A673 (cell line): Measurements from ENCODE around the gene RHOA. TPM values are rescaled to one million over a fixed set of nuclear protein-coding genes. Genes with fewer than 3 reads are reported as not detected.
"Not testable (repeated sequence)": the region's sequence is repeated elsewhere in the genome, so short reads cannot be mapped to it uniquely, and the experiment has no call there.

ENCODE experiments used
- BruUV-seq: library from RNA; stranded (reverse); fragments of 400-500 nt; replicated peaks from 2 replicates; lab custom pipeline; 2021; lab: Mats Ljungman, UMichigan
- CTCF ChIA-PET: fragments of 300-600 bp; sonication (Branson Sonifier 250); formaldehyde crosslinking; loops from one replicate; lab custom pipeline; 2022; ENCODE audit warnings: antibody characterized with exemption; lab: Charles Lee
- POLR2A ChIA-PET: fragments of 300-600 bp; sonication (Branson Sonifier 250); formaldehyde crosslinking; loops from one replicate; lab custom pipeline; 2022; ENCODE audit warnings: antibody characterized with exemption; ENCODE audit not compliant: low non-redundant PET; lab: Charles Lee
- DNase-seq: peaks from one replicate; pipeline ENCODE4 v3.0.0-alpha.2; 2015; ENCODE audit warnings: low spot score
- H3K27ac ChIP-seq: fragments of 200-600 bp; sonication (generic); 2 replicates; pipeline ENCODE4 v1.5.1; 2016; ENCODE audit warnings: mixed run types, low read depth, mild to moderate bottlenecking, mixed read lengths, antibody characterized with exemption, low read length; ENCODE audit not compliant: poor library complexity, severe bottlenecking
- H3K27me3 ChIP-seq: fragments of 200-600 bp; sonication (generic); replicated peaks from 2 replicates; pipeline ENCODE4 v1.6.1; 2017; ENCODE audit warnings: mixed run types, low read depth, mild to moderate bottlenecking, mixed read lengths, antibody characterized with exemption, low read length; ENCODE audit not compliant: insufficient read depth, poor library complexity
- H3K36me3 ChIP-seq: fragments of 200-600 bp; sonication (generic); 2 replicates; pipeline ENCODE4 v1.6.1; 2016; ENCODE audit warnings: mixed run types, mild to moderate bottlenecking, mixed read lengths, antibody characterized with exemption, low read length; ENCODE audit not compliant: insufficient read depth, poor library complexity, severe bottlenecking
- H3K4me1 ChIP-seq: fragments of 200-600 bp; sonication (generic); 2 replicates; pipeline ENCODE4 v1.6.1; 2017; ENCODE audit warnings: mixed run types, mild to moderate bottlenecking, mixed read lengths, antibody characterized with exemption, low read length; ENCODE audit not compliant: insufficient read depth, poor library complexity, severe bottlenecking
- H3K4me3 ChIP-seq: fragments of 200-600 bp; sonication (generic); 2 replicates; pipeline ENCODE4 v1.5.1; 2016; ENCODE audit warnings: low read depth, mixed run types, mild to moderate bottlenecking, mixed read lengths, low read length; ENCODE audit not compliant: poor library complexity, severe bottlenecking
- H3K9me3 ChIP-seq: fragments of 200-600 bp; sonication (generic); 2 replicates; pipeline ENCODE4 v1.6.1; 2016; ENCODE audit warnings: mixed run types, low read depth, mild to moderate bottlenecking, mixed read lengths, antibody characterized with exemption, low read length; ENCODE audit not compliant: poor library complexity, severe bottlenecking
- EZH2 ChIP-seq: fragments of 200-600 bp; sonication (generic); IDR thresholded peaks from 2 replicates; pipeline ENCODE4 v1.6.1; 2017; ENCODE audit warnings: borderline replicate concordance, low read depth, mild to moderate bottlenecking, mixed read lengths, antibody characterized with exemption, low read length; ENCODE audit not compliant: poor library complexity, severe bottlenecking
- intact Hi-C: fragments of 100-400 bp; cut with micrococcal nuclease; formaldehyde crosslinking; loops from one replicate; pipeline ENCODE4 v1.10.0; 2022; ENCODE audit not compliant: unreplicated experiment
- total RNA-seq: library from RNA; stranded (reverse); gene quantifications from 2 replicates; pipeline ENCODE4 v1.2.3, GENCODE V29; 2021
- TF ChIP-seq, protein P1 (sequence below): fragments of 300-800, 200-600 bp; sonication (generic); conservative IDR thresholded peaks from 2 replicates; pipeline ENCODE4 v1.5.1; 2017; ENCODE audit warnings: low read depth, mild to moderate bottlenecking, antibody characterized with exemption, low read length, moderate library complexity, mixed read lengths

RHOA gene
- total RNA-seq, 1 experiment from 2014 or later, result 198 TPM

DNA sequence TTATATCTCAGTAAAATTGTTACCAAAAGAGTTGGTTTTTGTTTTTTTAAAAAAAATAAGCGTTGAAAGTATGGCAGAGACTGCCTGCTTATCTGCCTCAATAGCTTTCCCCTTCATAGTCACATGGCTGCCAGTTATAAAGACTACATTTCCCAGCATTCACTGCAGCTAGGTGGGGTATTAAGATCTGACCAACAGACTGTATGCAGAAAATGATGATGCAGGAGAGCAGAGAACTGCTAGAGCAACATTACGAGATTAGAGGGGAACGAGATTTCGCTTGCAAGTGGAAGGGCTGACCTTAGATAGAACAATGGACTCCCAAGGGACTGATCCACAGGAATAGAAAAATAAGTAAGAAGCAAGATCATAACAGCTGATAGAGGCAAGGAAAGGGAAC lies 14.3 kb downstream of the RHOA start:
- no TSS peak for BruUV-seq
- CTCF ChIA-PET, result interaction anchor here (0.6 kb wide), 1 partner anchor 50 kb away, joined by 3 read pairs; no protein-coding TSS in a partner anchor
- no peak overlapping the region for H3K4me3 ChIP-seq
- TF ChIP-seq EZH2, result no peak
- TF ChIP-seq, protein P1, sequence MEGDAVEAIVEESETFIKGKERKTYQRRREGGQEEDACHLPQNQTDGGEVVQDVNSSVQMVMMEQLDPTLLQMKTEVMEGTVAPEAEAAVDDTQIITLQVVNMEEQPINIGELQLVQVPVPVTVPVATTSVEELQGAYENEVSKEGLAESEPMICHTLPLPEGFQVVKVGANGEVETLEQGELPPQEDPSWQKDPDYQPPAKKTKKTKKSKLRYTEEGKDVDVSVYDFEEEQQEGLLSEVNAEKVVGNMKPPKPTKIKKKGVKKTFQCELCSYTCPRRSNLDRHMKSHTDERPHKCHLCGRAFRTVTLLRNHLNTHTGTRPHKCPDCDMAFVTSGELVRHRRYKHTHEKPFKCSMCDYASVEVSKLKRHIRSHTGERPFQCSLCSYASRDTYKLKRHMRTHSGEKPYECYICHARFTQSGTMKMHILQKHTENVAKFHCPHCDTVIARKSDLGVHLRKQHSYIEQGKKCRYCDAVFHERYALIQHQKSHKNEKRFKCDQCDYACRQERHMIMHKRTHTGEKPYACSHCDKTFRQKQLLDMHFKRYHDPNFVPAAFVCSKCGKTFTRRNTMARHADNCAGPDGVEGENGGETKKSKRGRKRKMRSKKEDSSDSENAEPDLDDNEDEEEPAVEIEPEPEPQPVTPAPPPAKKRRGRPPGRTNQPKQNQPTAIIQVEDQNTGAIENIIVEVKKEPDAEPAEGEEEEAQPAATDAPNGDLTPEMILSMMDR, result no peak
- no peak overlapping the region for H3K27ac ChIP-seq
- DNase-seq, result peak; percentile 64
- intact Hi-C loops, result no loop called here
- POLR2A ChIA-PET, result no interaction called here
- no peaks in the 10 kb centered on the region for H3K36me3 ChIP-seq
- H3K4me1 ChIP-seq, result peaks cover 7% of the 10 kb centered on the region
- no peaks in the 10 kb centered on the region for H3K9me3 ChIP-seq
- no peaks in the 10 kb centered on the region for H3K27me3 ChIP-seq

DNA sequence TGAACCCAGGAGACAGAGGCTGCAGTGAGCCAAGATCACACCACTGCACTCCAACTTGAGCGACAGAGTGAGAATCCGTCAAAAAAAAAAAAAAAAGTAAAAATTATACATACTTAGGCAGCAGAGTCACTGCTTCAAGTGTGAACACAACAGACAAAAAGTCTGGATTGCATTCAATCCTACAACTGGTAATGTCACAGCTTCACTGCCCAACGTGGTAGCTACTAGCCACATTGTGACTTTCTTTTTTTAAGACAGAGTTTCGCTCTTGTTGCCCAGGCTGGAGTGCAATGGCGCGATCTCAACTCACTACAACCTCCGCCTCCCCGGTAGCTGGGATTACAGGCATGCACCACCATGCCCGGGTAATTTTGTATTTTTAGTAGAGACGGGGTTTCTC lies 20.5 kb downstream of the RHOA start:
- H3K9me3 ChIP-seq, H3K27ac ChIP-seq, H3K4me3 ChIP-seq, H3K27me3 ChIP-seq, CTCF ChIA-PET, intact Hi-C loops, BruUV-seq, H3K4me1 ChIP-seq, POLR2A ChIA-PET, DNase-seq, H3K36me3 ChIP-seq: not testable (repeated sequence)

DNA sequence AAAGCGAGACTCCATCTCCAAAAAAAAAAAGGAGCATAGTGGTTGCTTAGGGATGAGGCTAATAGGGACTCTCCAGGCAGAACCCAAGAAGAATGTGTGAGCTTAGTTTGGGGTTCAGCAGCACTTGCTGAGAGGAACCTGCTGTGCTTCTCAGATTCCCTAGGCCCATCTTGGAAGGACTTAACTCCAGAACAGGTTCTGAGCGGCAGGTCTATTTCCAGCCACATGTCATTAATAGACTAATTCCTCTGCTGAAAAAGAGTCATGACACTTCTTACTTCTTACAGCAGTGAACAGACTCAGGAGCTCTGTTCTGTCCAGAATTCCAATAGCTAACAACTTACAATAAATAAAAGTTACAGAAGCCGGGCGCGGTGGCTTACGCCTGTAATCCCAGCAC lies 22.5 kb downstream of the RHOA start:
- Histone ChIP-seq H3K36me3 (no peaks in the 10 kb centered on the region), H3K4me1 (no peaks in the 10 kb centered on the region), H3K9me3 (no peaks in the 10 kb centered on the region), H3K4me3 (no peak overlapping the region), H3K27me3 (no peaks in the 10 kb centered on the region), H3K27ac (no peak overlapping the region)
- CTCF ChIA-PET, result no interaction called here
- POLR2A ChIA-PET, result no interaction called here
- no TSS peak for BruUV-seq
- no peak for DNase-seq
- TF ChIP-seq EZH2, result no peak
- TF ChIP-seq, protein P1, result no peak
- intact Hi-C loops, result no loop called here

DNA sequence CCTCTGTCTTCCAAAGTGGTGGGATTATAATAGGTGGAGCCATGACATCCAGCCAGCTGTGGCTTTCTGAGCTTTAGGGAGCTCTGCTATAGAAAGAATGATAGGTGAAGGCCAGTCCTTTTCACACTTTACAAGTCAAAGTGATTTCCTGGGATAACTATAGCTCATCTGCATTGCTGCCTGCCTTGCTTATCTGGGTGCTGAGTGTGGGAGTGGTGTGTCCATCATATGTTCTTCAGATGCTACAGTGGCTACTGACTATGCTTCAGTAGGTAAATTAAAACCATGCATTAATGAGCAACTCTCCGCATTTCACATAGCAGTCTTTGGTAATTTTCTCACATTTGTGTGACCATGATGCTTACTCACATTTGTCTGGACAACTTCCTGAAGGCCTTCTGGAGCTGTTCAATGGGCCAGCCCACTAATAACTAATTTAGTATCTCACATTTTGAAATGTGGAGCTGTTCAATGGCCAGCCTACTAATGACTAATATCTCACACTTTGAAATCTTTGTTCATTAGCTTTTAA lies 23.4 kb downstream of the RHOA start:
- CTCF ChIA-PET, result no interaction called here

More for the DNA sequence above, 23.4 kb downstream of the RHOA start:
- Histone ChIP-seq H3K36me3 (no peaks in the 10 kb centered on the region), H3K4me1 (no peaks in the 10 kb centered on the region), H3K4me3 (no peak overlapping the region), H3K27ac (no peak overlapping the region), H3K9me3 (no peaks in the 10 kb centered on the region), H3K27me3 (no peaks in the 10 kb centered on the region)
- no peak for DNase-seq
- TF ChIP-seq, protein P1, result no peak
- no peak for TF ChIP-seq EZH2
- POLR2A ChIA-PET, result no interaction called here
- no TSS peak for BruUV-seq
- intact Hi-C loops, result no loop called here
